CD14-positive monocyte (primary cell): ENCODE data around the gene H6PD. TPM values are rescaled to one million over a fixed set of nuclear protein-coding genes. Genes with fewer than 3 reads are reported as not detected.

Experiments used
- DNase-seq, 3 donors: peaks; one replicate each; pipeline ENCODE4 v3.0.0-alpha.2; 2011 to 2022
- H2AFZ ChIP-seq: 2 replicates; pipeline ENCODE4 v1.6.0; 2012; ENCODE audit warnings: mild to moderate bottlenecking, low read depth, low read length, inconsistent platforms; ENCODE audit not compliant: insufficient read depth, poor library complexity, severe bottlenecking
- H3K27ac ChIP-seq, 2 donors: 1 replicate in 1 of 2; 2 replicates in 1 of 2; pipeline ENCODE4 v1.5.1; 2012 to 2013; ENCODE audit warnings: low read length in 2 of 2, control low read depth in 1 of 2, inconsistent platforms in 1 of 2, low read depth in 1 of 2, mild to moderate bottlenecking in 1 of 2
- H3K27me3 ChIP-seq, 2 donors: one replicate each; pipeline versions ENCODE4 v1.6.0 to v1.6.1; 2011 to 2013; ENCODE audit warnings: low read length in 2 of 2; ENCODE audit not compliant: control insufficient read depth in 2 of 2, insufficient read depth in 2 of 2
- H3K36me3 ChIP-seq, 2 donors: replicated peaks in 1 of 2; 1 replicate in 1 of 2; 2 replicates in 1 of 2; pipeline versions ENCODE4 v1.5.1 to v1.6.1; 2012 to 2013; ENCODE audit warnings: low read length in 2 of 2, control low read depth in 1 of 2, inconsistent platforms in 1 of 2, mild to moderate bottlenecking in 1 of 2; ENCODE audit not compliant: insufficient read depth in 2 of 2, control insufficient read depth in 1 of 2
- H3K4me1 ChIP-seq, 2 donors: 1 replicate in 1 of 2; 2 replicates in 1 of 2; pipeline versions ENCODE4 v1.5.1 to v1.6.1; 2012 to 2013; ENCODE audit warnings: low read length in 2 of 2, control low read depth in 1 of 2, inconsistent platforms in 1 of 2, mild to moderate bottlenecking in 1 of 2, moderate library complexity in 1 of 2; ENCODE audit not compliant: insufficient read depth in 2 of 2, control insufficient read depth in 1 of 2
- H3K4me2 ChIP-seq: replicated peaks from 2 replicates; pipeline ENCODE3; 2012; ENCODE audit warnings: low read length, moderate library complexity, mild to moderate bottlenecking; ENCODE audit not compliant: poor library complexity, severe bottlenecking; ENCODE audit errors: extremely low read depth
- H3K4me3 ChIP-seq, 3 experiments: fragments of 200-600 bp in 1 of 3; sonication (generic) in 1 of 3; replicated peaks in 1 of 3; 1 replicate in 2 of 3; 2 replicates in 1 of 3; pipeline ENCODE4 v1.5.1; 2011 to 2013; ENCODE audit warnings: low read length in 3 of 3, mild to moderate bottlenecking in 3 of 3, control low read depth in 2 of 3, low read depth in 2 of 3, inconsistent platforms in 1 of 3, moderate library complexity in 1 of 3
- H3K79me2 ChIP-seq: 2 replicates; pipeline ENCODE4 v1.6.0; 2012; ENCODE audit warnings: mild to moderate bottlenecking, control low read depth, inconsistent platforms, low read length, moderate library complexity; ENCODE audit not compliant: insufficient read depth
- H3K9ac ChIP-seq: 2 replicates; pipeline ENCODE4 v1.6.0; 2017; ENCODE audit warnings: low read length, mild to moderate bottlenecking; ENCODE audit not compliant: insufficient read depth, poor library complexity, severe bottlenecking
- H3K9me3 ChIP-seq, 2 donors: replicated peaks in 1 of 2; 1 replicate in 1 of 2; 2 replicates in 1 of 2; pipeline versions ENCODE4 v1.5.1 to v1.6.1; 2012 to 2013; ENCODE audit warnings: low read length in 2 of 2, control low read depth in 1 of 2; ENCODE audit not compliant: control insufficient read depth in 1 of 2, insufficient read depth in 1 of 2
- H4K20me1 ChIP-seq: 2 replicates; pipeline ENCODE4 v1.6.0; 2012; ENCODE audit warnings: mild to moderate bottlenecking, low read length, control low read depth, moderate library complexity; ENCODE audit not compliant: insufficient read depth
- H3K27ac Mint-ChIP-seq, 7 donors: one replicate each; pipeline ENCODE4 v1.8.0; 2020; ENCODE audit warnings: mild to moderate bottlenecking in 7 of 7, mixed read lengths in 7 of 7, moderate library complexity in 6 of 7, inconsistent platforms in 2 of 7
- H3K27me3 Mint-ChIP-seq, 3 donors: one replicate each; pipeline ENCODE4 v1.8.0; 2021 to 2022; ENCODE audit warnings: low read depth in 3 of 3, mild to moderate bottlenecking in 3 of 3, mixed read lengths in 3 of 3, moderate library complexity in 3 of 3, inconsistent platforms in 1 of 3
- H3K36me3 Mint-ChIP-seq, 2 donors: one replicate each; pipeline ENCODE4 v1.8.0; 2020; ENCODE audit warnings: mixed read lengths in 2 of 2, inconsistent platforms in 1 of 2, mild to moderate bottlenecking in 1 of 2
- H3K4me1 Mint-ChIP-seq: one replicate; pipeline ENCODE4 v1.8.0; 2020; ENCODE audit warnings: mild to moderate bottlenecking, mixed read lengths
- H3K4me3 Mint-ChIP-seq, 2 donors: one replicate each; pipeline ENCODE4 v1.8.0; 2020; ENCODE audit warnings: mild to moderate bottlenecking in 2 of 2, mixed read lengths in 2 of 2, moderate library complexity in 1 of 2
- H3K9me3 Mint-ChIP-seq, 7 donors: one replicate each; pipeline ENCODE4 v1.8.0; 2020 to 2022; ENCODE audit warnings: mixed read lengths in 7 of 7, mild to moderate bottlenecking in 6 of 7, moderate library complexity in 6 of 7, inconsistent platforms in 2 of 7
- WGBS: methylation state at CpG from one replicate; pipeline ENCODE4 v1.1.5; 2013; ENCODE audit warnings: missing lambda C conversion rate; ENCODE audit not compliant: insufficient coverage; 5-methylcytosine and 5-hydroxymethylcytosine counted together
- intact Hi-C, 2 donors: fragments of 100-400 bp; cut with micrococcal nuclease; formaldehyde crosslinking; loops; one replicate each; pipeline versions ENCODE4 v1.15.0 to v1.15.1; 2023
- polyA plus RNA-seq, 3 donors: library from polyadenylated mRNA; depleted of rRNA in 1 of 3; unstranded in 2 of 3; stranded (reverse) in 1 of 3; fragments of 300-500 nt in 2 of 3; fragments of >200 nt in 1 of 3; fragmentation: Illumina TruSeq in 2 of 3; gene quantifications; 1 replicate in 2 of 3; 2 replicates in 1 of 3; pipeline ENCODE4 v1.2.3, GENCODE V29; 2012 to 2021
- TF ChIP-seq, protein P1 (sequence below): fragments of 200-600 bp; IDR thresholded peaks from one replicate; pipeline ENCODE4 v1.8.0; 2022; ENCODE audit warnings: antibody characterized with exemption, mild to moderate bottlenecking

The H6PD gene
- polyA plus RNA-seq, 3 donors = 8.6 to 15.9 (median 11.4) TPM

GRCh38 chr1:9265037-9265436 lies 30.5 kb downstream of the H6PD start:
- Histone ChIP-seq H3K27ac (no peak overlapping the region), H3K9ac (no peak overlapping the region), H3K27me3 (no peaks in the 10 kb centered on the region), H3K9me3 (no peaks in the 10 kb centered on the region), H3K79me2 (no peaks in the 10 kb centered on the region), H3K36me3 (peaks cover 38 to 72% of the 10 kb centered on the region in 2 donors), H3K4me1 (no peaks in the 10 kb centered on the region), H2AFZ (no peak overlapping the region), H3K4me3 (no peak overlapping the region), H3K4me2 (no peak overlapping the region), H4K20me1 (peaks cover 21% of the 10 kb centered on the region)
- Mint-ChIP-seq H3K27ac (no peak overlapping the region), H3K27me3 (no peaks in the 10 kb centered on the region), H3K4me1 (peaks cover 6% of the 10 kb centered on the region), H3K36me3 (peaks cover 63 to 86% of the 10 kb centered on the region in 2 donors), H3K9me3 (peaks cover 0 to 4% (median under 1%) of the 10 kb centered on the region in 7 donors), H3K4me3 (no peak overlapping the region)
- TF ChIP-seq, protein P1, sequence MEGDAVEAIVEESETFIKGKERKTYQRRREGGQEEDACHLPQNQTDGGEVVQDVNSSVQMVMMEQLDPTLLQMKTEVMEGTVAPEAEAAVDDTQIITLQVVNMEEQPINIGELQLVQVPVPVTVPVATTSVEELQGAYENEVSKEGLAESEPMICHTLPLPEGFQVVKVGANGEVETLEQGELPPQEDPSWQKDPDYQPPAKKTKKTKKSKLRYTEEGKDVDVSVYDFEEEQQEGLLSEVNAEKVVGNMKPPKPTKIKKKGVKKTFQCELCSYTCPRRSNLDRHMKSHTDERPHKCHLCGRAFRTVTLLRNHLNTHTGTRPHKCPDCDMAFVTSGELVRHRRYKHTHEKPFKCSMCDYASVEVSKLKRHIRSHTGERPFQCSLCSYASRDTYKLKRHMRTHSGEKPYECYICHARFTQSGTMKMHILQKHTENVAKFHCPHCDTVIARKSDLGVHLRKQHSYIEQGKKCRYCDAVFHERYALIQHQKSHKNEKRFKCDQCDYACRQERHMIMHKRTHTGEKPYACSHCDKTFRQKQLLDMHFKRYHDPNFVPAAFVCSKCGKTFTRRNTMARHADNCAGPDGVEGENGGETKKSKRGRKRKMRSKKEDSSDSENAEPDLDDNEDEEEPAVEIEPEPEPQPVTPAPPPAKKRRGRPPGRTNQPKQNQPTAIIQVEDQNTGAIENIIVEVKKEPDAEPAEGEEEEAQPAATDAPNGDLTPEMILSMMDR = no peak
- intact Hi-C loops = loop anchor here in 1 of 2 donors (5.0 kb wide), 1 partner anchor 227 kb away; no protein-coding TSS in a partner anchor
- 92% methylated on average over 5 of the region's 10 CpGs for WGBS
- no peak for DNase-seq

DNA sequence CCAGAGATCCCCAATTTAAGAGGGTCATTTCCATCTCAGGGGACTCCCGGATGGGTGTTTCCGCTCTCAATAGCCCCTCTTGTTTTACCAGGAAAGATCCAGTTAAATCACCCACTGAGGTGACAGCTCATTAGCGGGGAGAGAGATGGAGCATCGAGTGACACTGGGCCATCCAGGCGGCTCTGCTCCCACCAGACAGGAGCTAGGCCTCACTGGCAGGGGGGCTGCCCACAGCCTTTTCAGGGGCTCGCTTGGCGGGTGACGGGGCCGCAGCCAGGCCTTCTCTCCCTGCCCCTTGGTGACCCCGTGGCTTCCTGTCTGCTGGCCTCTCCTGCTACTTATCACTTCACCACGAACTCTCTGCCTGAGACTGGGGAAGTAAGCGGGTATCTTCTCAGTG lies 31.4 kb downstream of the H6PD start:
- no peak for DNase-seq
- H3K4me1 ChIP-seq = no peaks in the 10 kb centered on the region
- peaks cover 16% of the 10 kb centered on the region for H4K20me1 ChIP-seq
- WGBS = 87% methylated on average over 9 of the region's 12 CpGs
- no peak overlapping the region for H3K4me2 ChIP-seq
- no peaks in the 10 kb centered on the region for H3K9me3 ChIP-seq
- peaks cover 38 to 73% of the 10 kb centered on the region in 2 donors for H3K36me3 ChIP-seq
- H3K27ac ChIP-seq = no peak overlapping the region
- Mint-ChIP-seq H3K36me3 (peaks cover 58 to 78% of the 10 kb centered on the region in 2 donors), H3K9me3 (peaks cover 0 to 2% (median 0%) of the 10 kb centered on the region in 7 donors), H3K4me1 (peaks cover 5% of the 10 kb centered on the region), H3K4me3 (no peak overlapping the region), H3K27me3 (no peaks in the 10 kb centered on the region), H3K27ac (no peak overlapping the region)
- no peak overlapping the region for H3K9ac ChIP-seq
- no peaks in the 10 kb centered on the region for H3K27me3 ChIP-seq
- TF ChIP-seq, protein P1 = no peak
- no peak overlapping the region for H2AFZ ChIP-seq
- H3K79me2 ChIP-seq = no peaks in the 10 kb centered on the region
- H3K4me3 ChIP-seq = no peak overlapping the region
- intact Hi-C loops = loop anchor here in 1 of 2 donors (5.0 kb wide), 1 partner anchor 226 kb away; no protein-coding TSS in a partner anchor
